ENCODE measurements around the gene ARHGEF2. TPM values are rescaled to one million over a fixed set of nuclear protein-coding genes. Genes with fewer than 3 reads are reported as not detected.

The ARHGEF2 gene
- total and polyA plus RNA-seq, 9 of the 15 experiments (the other 6 are each of a cell fraction or from before 2014, with no cell fraction given) = 7.1 to 162 (median 62.2) TPM

DNA sequence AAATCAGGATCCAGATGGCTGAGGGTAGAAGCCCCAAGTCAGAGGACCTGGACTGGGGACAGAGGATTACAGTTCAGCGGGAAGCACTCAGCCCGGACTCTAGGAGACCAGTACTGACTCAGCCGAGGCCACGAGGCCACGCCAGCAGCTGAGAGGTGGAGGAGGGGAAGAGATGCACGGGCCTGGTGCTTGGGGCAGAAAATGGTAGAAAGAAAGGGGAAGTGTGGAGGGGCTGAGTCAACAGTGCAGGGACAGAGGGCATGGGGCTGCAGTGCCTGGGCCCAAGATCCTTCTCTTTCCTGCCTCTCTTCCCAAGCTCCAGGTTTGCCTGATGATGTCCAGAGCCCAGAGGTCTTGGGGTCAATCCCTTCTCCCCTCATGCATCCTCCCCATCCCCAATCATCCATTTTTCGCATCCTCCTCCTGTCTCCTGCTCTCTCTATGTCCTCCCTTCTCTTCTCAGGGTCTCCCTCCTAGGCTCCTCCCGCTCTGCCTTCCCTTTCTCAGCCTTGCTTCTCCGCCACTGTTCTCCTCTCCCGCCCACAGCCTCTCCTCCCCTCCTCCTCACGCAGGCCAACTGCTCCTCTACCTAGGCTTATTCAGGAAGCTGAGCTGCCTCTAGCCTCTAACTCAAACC lies 7.7 kb downstream of the ARHGEF2 start (continued):
- TF ChIP-seq RBM14 (IDR thresholded peaks at IDR 0.05; ENCODE audit: borderline replicate concordance, insufficient read depth, low read depth, low read length) (no peak), ZFP30 (CRISPR knock-in tag; IDR thresholded peaks at IDR 0.05; ENCODE audit: borderline replicate concordance) (no peak), ZNF232 (CRISPR knock-in tag; IDR thresholded peaks at IDR 0.05) (no peak), SNRNP70 (optimal IDR thresholded peaks at IDR 0.05; ENCODE audit: low read depth, low read length) (no peak), ATF4 (CRISPR knock-in tag; IDR thresholded peaks at IDR 0.05) (no peak), ZNF551 (CRISPR knock-in tag; IDR thresholded peaks at IDR 0.05) (no peak), FOXK1 (CRISPR knock-in tag; IDR thresholded peaks at IDR 0.05; ENCODE audit: borderline replicate concordance) (no peak), ZNF79 (CRISPR knock-in tag; IDR thresholded peaks at IDR 0.05; ENCODE audit: low read depth) (no peak; the same call in 1 of the 2 replicates), ZNF512 (tag; IDR thresholded peaks at IDR 0.05) (no peak), CREB3 (tag; conservative IDR thresholded peaks at IDR 0.05; ENCODE audit: low read depth) (no peak), HLTF (IDR thresholded peaks at IDR 0.05) (no peak), PRMT5 (CRISPR knock-in tag; IDR thresholded peaks at IDR 0.05) (no peak)
- TF ChIP-seq, protein P1, sequence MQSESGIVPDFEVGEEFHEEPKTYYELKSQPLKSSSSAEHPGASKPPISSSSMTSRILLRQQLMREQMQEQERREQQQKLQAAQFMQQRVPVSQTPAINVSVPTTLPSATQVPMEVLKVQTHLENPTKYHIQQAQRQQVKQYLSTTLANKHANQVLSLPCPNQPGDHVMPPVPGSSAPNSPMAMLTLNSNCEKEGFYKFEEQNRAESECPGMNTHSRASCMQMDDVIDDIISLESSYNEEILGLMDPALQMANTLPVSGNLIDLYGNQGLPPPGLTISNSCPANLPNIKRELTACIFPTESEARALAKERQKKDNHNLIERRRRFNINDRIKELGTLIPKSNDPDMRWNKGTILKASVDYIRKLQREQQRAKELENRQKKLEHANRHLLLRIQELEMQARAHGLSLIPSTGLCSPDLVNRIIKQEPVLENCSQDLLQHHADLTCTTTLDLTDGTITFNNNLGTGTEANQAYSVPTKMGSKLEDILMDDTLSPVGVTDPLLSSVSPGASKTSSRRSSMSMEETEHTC (IDR thresholded peaks at IDR 0.05) = peak; percentile 77
- TF ChIP-seq, protein P2, sequence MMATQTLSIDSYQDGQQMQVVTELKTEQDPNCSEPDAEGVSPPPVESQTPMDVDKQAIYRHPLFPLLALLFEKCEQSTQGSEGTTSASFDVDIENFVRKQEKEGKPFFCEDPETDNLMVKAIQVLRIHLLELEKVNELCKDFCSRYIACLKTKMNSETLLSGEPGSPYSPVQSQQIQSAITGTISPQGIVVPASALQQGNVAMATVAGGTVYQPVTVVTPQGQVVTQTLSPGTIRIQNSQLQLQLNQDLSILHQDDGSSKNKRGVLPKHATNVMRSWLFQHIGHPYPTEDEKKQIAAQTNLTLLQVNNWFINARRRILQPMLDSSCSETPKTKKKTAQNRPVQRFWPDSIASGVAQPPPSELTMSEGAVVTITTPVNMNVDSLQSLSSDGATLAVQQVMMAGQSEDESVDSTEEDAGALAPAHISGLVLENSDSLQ (IDR thresholded peaks at IDR 0.05) = no peak
- TF ChIP-seq, protein P3, sequence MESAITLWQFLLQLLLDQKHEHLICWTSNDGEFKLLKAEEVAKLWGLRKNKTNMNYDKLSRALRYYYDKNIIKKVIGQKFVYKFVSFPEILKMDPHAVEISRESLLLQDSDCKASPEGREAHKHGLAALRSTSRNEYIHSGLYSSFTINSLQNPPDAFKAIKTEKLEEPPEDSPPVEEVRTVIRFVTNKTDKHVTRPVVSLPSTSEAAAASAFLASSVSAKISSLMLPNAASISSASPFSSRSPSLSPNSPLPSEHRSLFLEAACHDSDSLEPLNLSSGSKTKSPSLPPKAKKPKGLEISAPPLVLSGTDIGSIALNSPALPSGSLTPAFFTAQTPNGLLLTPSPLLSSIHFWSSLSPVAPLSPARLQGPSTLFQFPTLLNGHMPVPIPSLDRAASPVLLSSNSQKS (CRISPR knock-in tag; IDR thresholded peaks at IDR 0.05) = no peak
- TF ChIP-seq, protein P4, sequence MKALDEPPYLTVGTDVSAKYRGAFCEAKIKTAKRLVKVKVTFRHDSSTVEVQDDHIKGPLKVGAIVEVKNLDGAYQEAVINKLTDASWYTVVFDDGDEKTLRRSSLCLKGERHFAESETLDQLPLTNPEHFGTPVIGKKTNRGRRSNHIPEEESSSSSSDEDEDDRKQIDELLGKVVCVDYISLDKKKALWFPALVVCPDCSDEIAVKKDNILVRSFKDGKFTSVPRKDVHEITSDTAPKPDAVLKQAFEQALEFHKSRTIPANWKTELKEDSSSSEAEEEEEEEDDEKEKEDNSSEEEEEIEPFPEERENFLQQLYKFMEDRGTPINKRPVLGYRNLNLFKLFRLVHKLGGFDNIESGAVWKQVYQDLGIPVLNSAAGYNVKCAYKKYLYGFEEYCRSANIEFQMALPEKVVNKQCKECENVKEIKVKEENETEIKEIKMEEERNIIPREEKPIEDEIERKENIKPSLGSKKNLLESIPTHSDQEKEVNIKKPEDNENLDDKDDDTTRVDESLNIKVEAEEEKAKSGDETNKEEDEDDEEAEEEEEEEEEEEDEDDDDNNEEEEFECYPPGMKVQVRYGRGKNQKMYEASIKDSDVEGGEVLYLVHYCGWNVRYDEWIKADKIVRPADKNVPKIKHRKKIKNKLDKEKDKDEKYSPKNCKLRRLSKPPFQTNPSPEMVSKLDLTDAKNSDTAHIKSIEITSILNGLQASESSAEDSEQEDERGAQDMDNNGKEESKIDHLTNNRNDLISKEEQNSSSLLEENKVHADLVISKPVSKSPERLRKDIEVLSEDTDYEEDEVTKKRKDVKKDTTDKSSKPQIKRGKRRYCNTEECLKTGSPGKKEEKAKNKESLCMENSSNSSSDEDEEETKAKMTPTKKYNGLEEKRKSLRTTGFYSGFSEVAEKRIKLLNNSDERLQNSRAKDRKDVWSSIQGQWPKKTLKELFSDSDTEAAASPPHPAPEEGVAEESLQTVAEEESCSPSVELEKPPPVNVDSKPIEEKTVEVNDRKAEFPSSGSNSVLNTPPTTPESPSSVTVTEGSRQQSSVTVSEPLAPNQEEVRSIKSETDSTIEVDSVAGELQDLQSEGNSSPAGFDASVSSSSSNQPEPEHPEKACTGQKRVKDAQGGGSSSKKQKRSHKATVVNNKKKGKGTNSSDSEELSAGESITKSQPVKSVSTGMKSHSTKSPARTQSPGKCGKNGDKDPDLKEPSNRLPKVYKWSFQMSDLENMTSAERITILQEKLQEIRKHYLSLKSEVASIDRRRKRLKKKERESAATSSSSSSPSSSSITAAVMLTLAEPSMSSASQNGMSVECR (CRISPR knock-in tag; IDR thresholded peaks at IDR 0.05) = peak; percentile 68; the same call in 1 of the 2 replicates

Measured in K562 (cell line).